ENCODE results near the gene MICAL2.

The MICAL2 gene

DNA sequence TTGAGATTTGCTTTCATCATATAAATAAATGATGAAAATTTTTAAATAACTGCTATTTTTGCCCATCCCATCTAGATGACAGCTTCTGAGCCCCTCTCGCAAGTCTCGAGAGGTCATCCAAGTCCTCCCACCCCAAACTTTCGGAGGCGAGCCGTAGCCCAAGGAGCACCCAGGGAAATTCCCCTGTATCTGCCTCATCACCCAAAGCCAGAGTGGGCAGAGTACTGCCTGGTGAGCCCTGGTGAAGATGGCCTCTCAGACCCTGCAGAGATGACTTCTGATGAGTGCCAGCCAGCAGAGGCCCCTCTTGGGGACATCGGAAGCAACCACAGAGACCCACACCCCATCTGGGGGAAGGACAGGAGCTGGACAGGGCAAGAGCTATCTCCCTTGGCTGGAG lies 183.1 kb downstream of the MICAL2 start:
- no peak for DNase-seq (ENCODE audit: low read depth)
- TF ChIP-seq, protein P1, sequence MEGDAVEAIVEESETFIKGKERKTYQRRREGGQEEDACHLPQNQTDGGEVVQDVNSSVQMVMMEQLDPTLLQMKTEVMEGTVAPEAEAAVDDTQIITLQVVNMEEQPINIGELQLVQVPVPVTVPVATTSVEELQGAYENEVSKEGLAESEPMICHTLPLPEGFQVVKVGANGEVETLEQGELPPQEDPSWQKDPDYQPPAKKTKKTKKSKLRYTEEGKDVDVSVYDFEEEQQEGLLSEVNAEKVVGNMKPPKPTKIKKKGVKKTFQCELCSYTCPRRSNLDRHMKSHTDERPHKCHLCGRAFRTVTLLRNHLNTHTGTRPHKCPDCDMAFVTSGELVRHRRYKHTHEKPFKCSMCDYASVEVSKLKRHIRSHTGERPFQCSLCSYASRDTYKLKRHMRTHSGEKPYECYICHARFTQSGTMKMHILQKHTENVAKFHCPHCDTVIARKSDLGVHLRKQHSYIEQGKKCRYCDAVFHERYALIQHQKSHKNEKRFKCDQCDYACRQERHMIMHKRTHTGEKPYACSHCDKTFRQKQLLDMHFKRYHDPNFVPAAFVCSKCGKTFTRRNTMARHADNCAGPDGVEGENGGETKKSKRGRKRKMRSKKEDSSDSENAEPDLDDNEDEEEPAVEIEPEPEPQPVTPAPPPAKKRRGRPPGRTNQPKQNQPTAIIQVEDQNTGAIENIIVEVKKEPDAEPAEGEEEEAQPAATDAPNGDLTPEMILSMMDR (conservative IDR thresholded peaks at IDR 0.05; ENCODE audit: low read depth, low read length), result no peak
- no peak overlapping the region for H3K4me3 ChIP-seq (ENCODE audit: low read depth, low read length)

DNA sequence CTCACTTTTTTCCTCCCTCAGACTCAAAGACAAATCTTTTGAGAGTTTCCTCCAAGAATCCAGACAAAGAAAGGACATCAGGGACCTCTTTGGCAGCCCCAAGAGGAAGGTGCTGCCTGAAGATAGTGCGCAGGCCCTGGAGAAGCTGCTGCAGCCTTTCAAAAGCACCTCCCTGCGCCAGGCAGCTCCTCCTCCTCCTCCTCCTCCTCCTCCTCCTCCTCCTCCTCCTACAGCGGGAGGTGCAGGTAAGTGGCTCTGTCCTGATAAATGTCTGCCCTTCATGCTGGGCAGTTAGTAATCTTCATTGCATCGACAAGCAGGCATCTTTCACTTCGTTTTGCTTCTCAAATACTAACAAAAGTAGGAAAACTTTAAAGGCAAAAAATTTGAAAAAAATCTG lies 184.2 kb downstream of the MICAL2 start:
- H3K4me3 ChIP-seq (ENCODE audit: low read depth, low read length), result no peak overlapping the region
- TF ChIP-seq, protein P1 (conservative IDR thresholded peaks at IDR 0.05; ENCODE audit: low read depth, low read length), result no peak
- DNase-seq (ENCODE audit: low read depth), result no peak

DNA sequence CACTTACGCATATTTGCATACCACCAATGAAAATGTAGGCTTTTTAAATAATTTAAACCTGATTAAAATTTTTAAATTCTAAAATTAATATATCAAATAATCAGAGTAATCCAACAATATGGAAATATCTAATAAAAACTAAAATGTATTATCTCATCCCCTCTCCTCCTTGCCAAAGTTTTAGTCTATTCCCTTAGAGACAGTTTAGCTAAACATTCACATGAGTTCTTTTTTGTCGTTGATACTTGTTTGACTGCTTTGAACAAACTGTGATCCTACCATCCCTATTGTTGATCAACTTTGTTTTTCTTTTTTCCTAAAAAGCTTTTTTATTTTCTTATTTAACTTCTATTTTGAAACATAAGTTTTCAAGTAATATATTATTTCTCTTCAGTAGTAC lies 185.6 kb downstream of the MICAL2 start:
- TF ChIP-seq, protein P1 (conservative IDR thresholded peaks at IDR 0.05; ENCODE audit: low read depth, low read length), result no peak
- DNase-seq (ENCODE audit: low read depth), result no peak

DNA sequence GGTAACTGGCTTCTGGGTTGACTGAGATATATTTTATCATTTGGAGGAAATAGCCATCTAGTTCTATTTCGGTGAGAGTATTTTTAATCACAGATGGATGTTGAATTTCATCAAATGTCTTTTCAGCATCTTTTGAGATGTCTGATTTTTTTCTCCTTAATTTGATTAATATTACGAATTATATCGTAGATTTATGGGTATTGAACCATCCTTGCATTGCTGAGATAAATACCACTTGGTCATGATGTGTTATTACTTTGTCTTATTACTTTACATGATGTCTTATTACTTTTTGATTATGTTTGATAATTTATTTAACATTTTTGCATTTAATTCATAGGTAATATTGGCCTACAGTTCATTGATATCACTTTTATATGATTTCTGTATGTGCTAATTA lies 188.2 kb downstream of the MICAL2 start:
- no peak overlapping the region for H3K4me3 ChIP-seq (ENCODE audit: low read depth, low read length)
- DNase-seq (ENCODE audit: low read depth), result no peak
- TF ChIP-seq, protein P1 (conservative IDR thresholded peaks at IDR 0.05; ENCODE audit: low read depth, low read length), result no peak

More for the DNA sequence above, 185.6 kb downstream of the MICAL2 start:
- H3K4me3 ChIP-seq (ENCODE audit: low read depth, low read length), result no peak overlapping the region

DNA sequence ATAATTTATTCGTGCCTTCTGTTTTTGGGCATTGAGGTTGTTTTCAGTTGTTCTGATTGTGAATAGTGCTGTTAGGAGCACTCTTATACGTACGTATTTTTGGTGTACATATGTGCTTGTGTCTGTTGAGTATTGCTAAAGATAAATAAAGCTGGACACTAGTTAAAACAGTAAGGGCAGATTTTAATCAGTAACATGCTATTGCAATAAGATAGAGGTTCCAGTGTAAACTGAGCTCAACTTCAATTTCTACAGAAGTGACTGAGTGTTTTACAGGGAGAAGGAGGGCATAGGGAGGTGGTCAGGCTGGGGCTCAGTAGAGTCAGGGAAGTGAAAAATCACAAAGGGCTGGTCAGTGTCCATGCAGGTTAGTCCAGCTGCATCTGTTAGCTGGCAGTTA lies 191.0 kb downstream of the MICAL2 start:
- no peak overlapping the region for H3K4me3 ChIP-seq (ENCODE audit: low read depth, low read length)
- DNase-seq (ENCODE audit: low read depth), result no peak
- TF ChIP-seq, protein P1 (conservative IDR thresholded peaks at IDR 0.05; ENCODE audit: low read depth, low read length), result no peak

DNA sequence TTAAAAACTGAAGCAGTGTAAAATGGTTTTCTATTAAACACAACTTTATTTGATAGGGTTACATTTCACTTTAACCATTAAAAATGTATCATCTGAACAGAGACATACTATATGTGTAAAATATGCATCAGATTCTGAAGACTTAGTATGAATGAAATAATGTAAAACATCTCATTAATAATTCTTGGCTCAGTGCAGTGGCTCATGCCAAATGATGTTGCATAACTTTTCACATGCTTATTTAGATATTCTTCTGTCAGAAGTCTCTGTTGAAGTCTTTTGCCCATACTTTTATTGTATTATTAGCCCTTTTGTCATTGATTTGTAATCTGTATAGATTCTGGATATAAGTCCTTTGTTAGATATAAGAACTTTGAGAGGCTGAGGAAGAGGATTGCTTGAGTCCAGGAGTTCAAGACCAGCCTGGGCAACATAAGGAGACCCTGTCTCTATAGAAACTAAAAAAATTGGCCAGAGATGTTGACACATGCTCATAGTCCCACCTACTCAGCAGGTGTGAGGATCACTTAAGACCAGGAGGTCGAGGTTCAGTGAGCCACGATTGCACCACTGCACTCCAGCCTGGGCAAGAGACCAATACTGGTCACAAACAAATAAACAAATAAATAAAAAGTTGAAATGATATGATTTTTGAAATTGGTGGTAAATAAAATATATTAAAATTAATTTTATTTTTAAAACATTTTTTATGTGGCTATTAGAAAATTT lies 193.2 kb downstream of the MICAL2 start:
- TF ChIP-seq, protein P1 (conservative IDR thresholded peaks at IDR 0.05; ENCODE audit: low read depth, low read length), result no peak
- no peak overlapping the region for H3K4me3 ChIP-seq (ENCODE audit: low read depth, low read length)
- DNase-seq (ENCODE audit: low read depth), result peak; percentile 51

DNA sequence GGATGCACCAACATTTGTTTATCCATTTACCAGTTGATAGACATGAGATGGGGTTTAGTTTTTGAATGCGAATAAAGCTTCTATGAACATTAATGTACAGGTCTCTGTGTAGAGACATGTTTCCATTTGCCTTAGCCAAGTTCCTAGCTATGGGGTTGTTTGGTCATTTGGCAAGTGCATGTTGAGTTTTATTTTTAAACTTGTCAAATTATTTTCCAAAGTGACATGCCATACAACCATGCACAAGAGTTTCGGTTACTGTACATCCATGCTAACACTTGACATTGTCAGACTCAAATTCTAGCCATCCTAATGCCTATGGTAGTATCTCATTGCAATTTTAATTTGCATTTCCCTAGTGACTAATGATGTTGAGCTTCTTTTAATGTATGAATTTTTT lies 196.4 kb downstream of the MICAL2 start:
- TF ChIP-seq, protein P1 (conservative IDR thresholded peaks at IDR 0.05; ENCODE audit: low read depth, low read length), result no peak
- no peak overlapping the region for H3K4me3 ChIP-seq (ENCODE audit: low read depth, low read length)
- no peak for DNase-seq (ENCODE audit: low read depth)

Measured in choroid plexus epithelial cell (primary cell).